ENCODE measurements around the gene PARD3B. TPM values are rescaled to one million over a fixed set of nuclear protein-coding genes. Genes with fewer than 3 reads are reported as not detected.

PARD3B gene
- total RNA-seq, 1 experiment from 2014 or later = 7.6 TPM

DNA sequence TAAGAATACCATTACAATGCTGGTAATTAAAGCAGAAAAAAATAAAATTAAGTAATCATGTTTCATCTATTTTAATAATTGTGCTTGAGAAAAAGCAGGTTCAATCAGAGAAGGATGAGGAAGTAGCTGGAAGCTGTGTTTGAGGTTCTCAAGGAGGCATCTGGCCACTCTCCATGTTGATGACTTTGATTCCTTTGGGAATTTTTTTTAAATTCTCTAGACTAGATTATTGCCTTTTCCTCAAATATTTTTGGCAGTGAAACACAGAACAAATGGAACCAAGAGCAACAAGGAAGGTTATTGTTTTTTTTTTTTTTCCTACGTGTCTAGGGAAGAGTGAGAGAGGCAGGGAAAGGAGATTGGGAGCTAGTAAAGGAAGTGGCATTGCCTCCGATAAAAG, 1037.1 kb downstream of the PARD3B start:
- BruUV-seq (replicated peaks) = no TSS peak
- Histone ChIP-seq H3K9me3 (ENCODE audit: low read depth, low read length, poor library complexity, severe bottlenecking) (no peaks in the 10 kb centered on the region), H3K4me3 (ENCODE audit: low read depth, low read length, poor library complexity, severe bottlenecking) (no peak overlapping the region), H3K27me3 (replicated peaks; ENCODE audit: insufficient read depth, low read depth, low read length, poor library complexity) (no peaks in the 10 kb centered on the region), H3K4me1 (ENCODE audit: insufficient read depth, low read length, poor library complexity, severe bottlenecking) (no peaks in the 10 kb centered on the region), H3K27ac (ENCODE audit: low read depth, low read length, poor library complexity, severe bottlenecking) (no peak overlapping the region), H3K36me3 (ENCODE audit: insufficient read depth, low read length, poor library complexity, severe bottlenecking) (no peaks in the 10 kb centered on the region)
- intact Hi-C loops (cut with micrococcal nuclease; ENCODE audit: unreplicated experiment) = no loop called here
- ChIA-PET POLR2A (ENCODE audit: low non-redundant PET) (no interaction called here), CTCF (no interaction called here)
- no peak for DNase-seq (ENCODE audit: low spot score)
- TF ChIP-seq EZH2 (IDR thresholded peaks at IDR 0.05; ENCODE audit: borderline replicate concordance, low read depth, low read length, poor library complexity, severe bottlenecking) = no peak
- TF ChIP-seq, protein P1, sequence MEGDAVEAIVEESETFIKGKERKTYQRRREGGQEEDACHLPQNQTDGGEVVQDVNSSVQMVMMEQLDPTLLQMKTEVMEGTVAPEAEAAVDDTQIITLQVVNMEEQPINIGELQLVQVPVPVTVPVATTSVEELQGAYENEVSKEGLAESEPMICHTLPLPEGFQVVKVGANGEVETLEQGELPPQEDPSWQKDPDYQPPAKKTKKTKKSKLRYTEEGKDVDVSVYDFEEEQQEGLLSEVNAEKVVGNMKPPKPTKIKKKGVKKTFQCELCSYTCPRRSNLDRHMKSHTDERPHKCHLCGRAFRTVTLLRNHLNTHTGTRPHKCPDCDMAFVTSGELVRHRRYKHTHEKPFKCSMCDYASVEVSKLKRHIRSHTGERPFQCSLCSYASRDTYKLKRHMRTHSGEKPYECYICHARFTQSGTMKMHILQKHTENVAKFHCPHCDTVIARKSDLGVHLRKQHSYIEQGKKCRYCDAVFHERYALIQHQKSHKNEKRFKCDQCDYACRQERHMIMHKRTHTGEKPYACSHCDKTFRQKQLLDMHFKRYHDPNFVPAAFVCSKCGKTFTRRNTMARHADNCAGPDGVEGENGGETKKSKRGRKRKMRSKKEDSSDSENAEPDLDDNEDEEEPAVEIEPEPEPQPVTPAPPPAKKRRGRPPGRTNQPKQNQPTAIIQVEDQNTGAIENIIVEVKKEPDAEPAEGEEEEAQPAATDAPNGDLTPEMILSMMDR (conservative IDR thresholded peaks at IDR 0.05; ENCODE audit: low read depth, low read length) = no peak

DNA sequence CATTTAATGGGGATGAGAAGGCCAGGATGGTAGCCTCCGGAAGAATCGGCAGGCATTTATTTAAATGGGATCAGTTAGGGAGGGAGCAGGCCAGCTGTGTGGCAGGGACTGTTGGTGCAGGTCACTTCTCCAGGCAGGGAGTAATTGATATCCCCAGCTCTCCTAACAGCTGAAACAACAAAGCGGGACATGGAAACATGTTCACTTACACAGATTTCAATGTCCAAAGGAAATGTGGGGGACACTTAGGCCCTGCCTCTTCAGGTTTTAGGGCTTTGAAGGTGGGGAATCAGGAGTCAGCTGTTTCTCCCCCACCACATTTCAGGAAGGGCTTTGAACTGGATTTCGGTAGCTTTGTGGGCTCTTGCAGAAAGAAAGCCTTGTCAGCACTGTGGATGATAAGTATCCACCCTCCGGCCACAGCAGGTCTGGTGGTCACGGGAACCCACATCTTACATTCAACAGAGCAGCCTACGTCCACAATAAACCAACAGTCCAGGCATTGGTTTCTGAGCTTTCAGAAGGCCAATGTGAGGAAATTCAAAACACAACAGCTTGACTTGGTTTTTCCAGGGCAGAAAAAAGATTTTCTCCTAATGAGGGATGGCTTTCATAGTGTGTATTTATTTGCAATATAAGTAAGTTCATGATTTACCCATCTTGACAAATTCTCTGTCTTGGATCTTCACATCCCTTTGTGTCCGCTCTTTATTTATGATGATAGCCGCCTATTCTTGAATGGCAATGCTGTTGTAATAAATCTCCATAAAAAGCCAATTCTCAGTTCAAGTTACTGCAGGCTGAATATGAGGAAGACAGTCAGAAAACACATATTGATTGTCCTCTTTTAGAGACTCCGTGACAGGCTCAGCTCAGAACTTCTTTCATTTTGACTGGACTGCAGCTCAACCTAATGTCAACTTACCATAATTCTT, 1040.4 kb downstream of the PARD3B start:
- CTCF ChIA-PET = no interaction called here
- intact Hi-C loops (cut with micrococcal nuclease; ENCODE audit: unreplicated experiment) = no loop called here
- TF ChIP-seq EZH2 (IDR thresholded peaks at IDR 0.05; ENCODE audit: borderline replicate concordance, low read depth, low read length, poor library complexity, severe bottlenecking) = no peak
- no peaks in the 10 kb centered on the region for H3K9me3 ChIP-seq (ENCODE audit: low read depth, low read length, poor library complexity, severe bottlenecking)
- no peaks in the 10 kb centered on the region for H3K27me3 ChIP-seq (replicated peaks; ENCODE audit: insufficient read depth, low read depth, low read length, poor library complexity)
- H3K4me3 ChIP-seq (ENCODE audit: low read depth, low read length, poor library complexity, severe bottlenecking) = no peak overlapping the region
- no peaks in the 10 kb centered on the region for H3K4me1 ChIP-seq (ENCODE audit: insufficient read depth, low read length, poor library complexity, severe bottlenecking)
- H3K27ac ChIP-seq (ENCODE audit: low read depth, low read length, poor library complexity, severe bottlenecking) = no peak overlapping the region
- no peaks in the 10 kb centered on the region for H3K36me3 ChIP-seq (ENCODE audit: insufficient read depth, low read length, poor library complexity, severe bottlenecking)
- POLR2A ChIA-PET (ENCODE audit: low non-redundant PET) = no interaction called here
- no peak for DNase-seq (ENCODE audit: low spot score)
- BruUV-seq (replicated peaks) = no TSS peak

DNA sequence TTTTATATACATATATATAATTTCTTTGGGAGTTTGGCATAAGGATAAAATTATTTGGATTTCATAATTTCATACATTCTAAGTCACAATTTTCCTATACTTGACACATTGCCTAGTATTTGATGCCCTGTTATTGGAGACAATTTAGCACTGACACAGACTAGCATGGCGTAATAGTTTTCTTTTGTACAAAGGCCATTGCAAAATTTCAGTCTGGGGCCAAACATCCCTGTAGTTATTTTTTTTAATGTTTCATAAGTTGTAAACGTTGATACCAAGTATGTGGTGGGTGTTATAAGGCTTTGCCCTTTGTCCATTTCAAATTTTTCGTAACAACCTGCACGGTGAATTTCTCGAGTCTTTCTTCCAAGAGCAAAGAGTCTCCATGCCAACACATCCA, 1041.4 kb downstream of the PARD3B start:
- no peak overlapping the region for H3K27ac ChIP-seq (ENCODE audit: low read depth, low read length, poor library complexity, severe bottlenecking)
- H3K9me3 ChIP-seq (ENCODE audit: low read depth, low read length, poor library complexity, severe bottlenecking) = no peaks in the 10 kb centered on the region
- H3K36me3 ChIP-seq (ENCODE audit: insufficient read depth, low read length, poor library complexity, severe bottlenecking) = no peaks in the 10 kb centered on the region
- H3K4me3 ChIP-seq (ENCODE audit: low read depth, low read length, poor library complexity, severe bottlenecking) = no peak overlapping the region
- no peaks in the 10 kb centered on the region for H3K4me1 ChIP-seq (ENCODE audit: insufficient read depth, low read length, poor library complexity, severe bottlenecking)
- POLR2A ChIA-PET (ENCODE audit: low non-redundant PET) = no interaction called here
- TF ChIP-seq, protein P1 (conservative IDR thresholded peaks at IDR 0.05; ENCODE audit: low read depth, low read length) = no peak
- no peak for TF ChIP-seq EZH2 (IDR thresholded peaks at IDR 0.05; ENCODE audit: borderline replicate concordance, low read depth, low read length, poor library complexity, severe bottlenecking)
- BruUV-seq (replicated peaks) = no TSS peak
- H3K27me3 ChIP-seq (replicated peaks; ENCODE audit: insufficient read depth, low read depth, low read length, poor library complexity) = no peaks in the 10 kb centered on the region
- CTCF ChIA-PET = no interaction called here
- intact Hi-C loops (cut with micrococcal nuclease; ENCODE audit: unreplicated experiment) = no loop called here
- no peak for DNase-seq (ENCODE audit: low spot score)

Data from A673 (cell line).